Loucy (cell line): ENCODE results near the gene KRT3.

Experiments
- CTCF ChIP-seq: fragments of 200-600 bp; sonication (generic); conservative IDR thresholded peaks from 2 replicates; pipeline ENCODE4 v1.5.1; 2014; ENCODE audit warnings: mild to moderate bottlenecking, antibody characterized with exemption, low read length
- EZH2phosphoT487 ChIP-seq: fragments of 200-600 bp; IDR thresholded peaks from 2 replicates; pipeline ENCODE4 v1.6.1; 2018; ENCODE audit warnings: antibody characterized with exemption, mild to moderate bottlenecking, moderate library complexity, borderline replicate concordance

GRCh38 chr12:52745554-52745953 is 50.4 kb downstream of the KRT3 start:
- TF ChIP-seq CTCF (no peak), EZH2phosphoT487 (no peak)
